Fibroblast of the aortic adventitia (primary cell): ENCODE measurements around the gene ROR2. TPM values are rescaled to one million over a fixed set of nuclear protein-coding genes. Genes with fewer than 3 reads are reported as not detected.

Experiments used
- DNase-seq: peaks from one replicate; pipeline ENCODE4 v3.0.0-alpha.2; 2010; ENCODE audit warnings: low read depth
- H3K4me3 ChIP-seq: 2 replicates; pipeline ENCODE4 v1.5.1; 2011; ENCODE audit warnings: low read depth, mild to moderate bottlenecking, control low read depth, low read length, moderate library complexity
- total RNA-seq: library from RNA; depleted of rRNA; stranded (reverse); fragments of >200 nt; gene quantifications from 2 replicates; pipeline ENCODE4 v1.2.3, GENCODE V29; 2012; ENCODE audit warnings: low replicate concordance
- TF ChIP-seq, protein P1 (sequence below): IDR thresholded peaks from 2 replicates; pipeline ENCODE4 v1.5.1; 2011; ENCODE audit warnings: mild to moderate bottlenecking, low read length, control low read depth, inconsistent platforms; ENCODE audit not compliant: insufficient read depth

ROR2 gene
- total RNA-seq, 1 donor, result 13.0 TPM

DNA sequence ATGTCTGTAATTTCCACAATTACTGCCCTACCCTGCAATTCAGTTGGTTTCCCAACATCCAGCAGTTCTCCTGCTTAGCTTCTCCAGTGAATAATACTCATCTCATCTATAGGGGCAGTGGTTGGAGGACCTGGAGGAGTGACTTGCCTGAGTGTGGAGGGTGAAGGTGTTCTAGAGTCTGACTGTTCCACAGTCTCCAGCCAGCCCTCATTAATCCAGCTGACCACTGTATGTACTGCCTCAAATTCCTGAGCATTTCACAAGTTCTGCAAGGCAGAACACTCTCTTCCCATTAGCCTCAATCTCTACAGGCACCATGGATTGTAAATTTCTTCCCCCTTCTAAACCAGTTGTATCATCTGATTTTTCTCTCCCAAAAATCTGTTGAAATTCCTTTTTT lies 379.0 kb downstream of the ROR2 start:
- TF ChIP-seq, protein P1, sequence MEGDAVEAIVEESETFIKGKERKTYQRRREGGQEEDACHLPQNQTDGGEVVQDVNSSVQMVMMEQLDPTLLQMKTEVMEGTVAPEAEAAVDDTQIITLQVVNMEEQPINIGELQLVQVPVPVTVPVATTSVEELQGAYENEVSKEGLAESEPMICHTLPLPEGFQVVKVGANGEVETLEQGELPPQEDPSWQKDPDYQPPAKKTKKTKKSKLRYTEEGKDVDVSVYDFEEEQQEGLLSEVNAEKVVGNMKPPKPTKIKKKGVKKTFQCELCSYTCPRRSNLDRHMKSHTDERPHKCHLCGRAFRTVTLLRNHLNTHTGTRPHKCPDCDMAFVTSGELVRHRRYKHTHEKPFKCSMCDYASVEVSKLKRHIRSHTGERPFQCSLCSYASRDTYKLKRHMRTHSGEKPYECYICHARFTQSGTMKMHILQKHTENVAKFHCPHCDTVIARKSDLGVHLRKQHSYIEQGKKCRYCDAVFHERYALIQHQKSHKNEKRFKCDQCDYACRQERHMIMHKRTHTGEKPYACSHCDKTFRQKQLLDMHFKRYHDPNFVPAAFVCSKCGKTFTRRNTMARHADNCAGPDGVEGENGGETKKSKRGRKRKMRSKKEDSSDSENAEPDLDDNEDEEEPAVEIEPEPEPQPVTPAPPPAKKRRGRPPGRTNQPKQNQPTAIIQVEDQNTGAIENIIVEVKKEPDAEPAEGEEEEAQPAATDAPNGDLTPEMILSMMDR, result no peak
- peak; percentile 42 for DNase-seq
- no peak overlapping the region for H3K4me3 ChIP-seq

- TF ChIP-seq, protein P1, result no peak
- no peak for DNase-seq
- H3K4me3 ChIP-seq, result no peak overlapping the region
These were observed 382.3 kb downstream of the ROR2 start for GRCh38 chr9:91567642-91568274.

- TF ChIP-seq, protein P1, result no peak
- DNase-seq, result no peak
- H3K4me3 ChIP-seq, result no peak overlapping the region
These were observed 385.9 kb downstream of the ROR2 start for GRCh38 chr9:91564081-91564670.

DNA sequence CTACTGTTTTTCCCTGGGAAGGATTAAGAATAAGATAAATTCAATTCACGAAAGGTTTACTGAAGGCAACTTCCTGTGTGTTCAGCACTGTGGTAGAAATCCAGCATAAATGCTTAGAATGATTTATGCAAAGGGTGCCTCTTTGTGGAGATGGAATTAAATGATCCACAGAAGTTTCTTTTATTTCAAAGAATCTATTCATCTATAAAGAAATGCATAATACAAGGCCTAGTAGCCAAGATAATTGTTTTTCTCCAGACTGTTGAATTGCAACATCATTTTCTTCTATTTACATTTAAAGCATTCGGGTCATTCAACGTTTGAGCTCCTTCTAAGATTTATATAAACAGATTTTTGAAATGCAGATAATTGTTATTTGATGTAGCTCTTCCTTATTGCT lies 387.6 kb downstream of the ROR2 start:
- no peak overlapping the region for H3K4me3 ChIP-seq
- DNase-seq, result peak; percentile 52
- TF ChIP-seq, protein P1, result no peak

- DNase-seq, result peak; percentile 74
- no peak overlapping the region for H3K4me3 ChIP-seq
- TF ChIP-seq, protein P1, result no peak
These were observed 389.7 kb downstream of the ROR2 start for GRCh38 chr9:91560301-91560700.

DNA sequence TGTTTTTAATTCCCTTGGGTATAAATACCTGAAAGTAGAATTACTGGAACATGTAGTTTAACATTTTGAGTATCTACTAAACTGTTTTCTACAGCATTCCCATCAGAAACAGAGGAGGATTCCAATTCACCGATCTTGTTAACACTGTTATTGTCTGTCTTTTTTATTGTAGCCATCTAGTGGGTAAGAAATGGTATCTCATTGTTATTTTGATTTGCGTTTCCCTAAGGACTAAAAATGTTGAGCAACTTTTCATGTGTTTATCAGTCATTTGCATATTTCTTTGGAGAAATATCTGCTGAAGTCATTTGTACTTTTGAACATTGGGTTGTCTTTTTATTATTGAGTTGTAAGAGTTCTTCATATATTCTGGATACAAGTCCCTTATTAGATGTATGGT lies 391.1 kb downstream of the ROR2 start:
- H3K4me3 ChIP-seq, result no peak overlapping the region
- TF ChIP-seq, protein P1, result peak; percentile 7
- peak; percentile 46 for DNase-seq
